Measurements from ENCODE around the gene CYFIP1. TPM values are rescaled to one million over a fixed set of nuclear protein-coding genes. Genes with fewer than 3 reads are reported as not detected.

The CYFIP1 gene
- polyA plus RNA-seq, 3 donors = 47.1 to 85.5 (median 63.8) TPM

DNA sequence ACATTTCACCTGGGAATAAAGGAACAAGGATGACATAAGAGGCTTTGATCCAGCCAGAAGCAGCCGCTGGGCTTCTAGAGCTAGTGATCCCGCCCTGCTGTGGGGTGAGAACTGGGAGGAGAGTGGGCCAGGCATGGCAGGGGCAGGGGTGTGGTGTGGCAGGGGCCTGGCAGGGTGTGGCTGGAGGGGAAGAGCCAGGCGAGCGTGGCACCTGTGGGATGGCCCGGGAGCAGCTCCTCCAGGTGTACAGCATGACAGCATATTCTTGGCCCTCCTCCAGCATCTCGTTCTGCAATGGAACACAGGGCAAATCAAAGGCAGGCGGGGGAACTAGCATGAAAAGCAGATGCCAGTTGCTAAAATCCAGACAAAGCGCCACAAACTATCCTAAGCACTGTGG, 35.5 kb downstream of the CYFIP1 start:
- no peak overlapping the region for H3K4me3 Mint-ChIP-seq
- Histone ChIP-seq H3K27ac (ENCODE audit: low read depth in 1 of 2, low read length in 2 of 2) (no peak overlapping the region), H3K9ac (ENCODE audit: insufficient read depth, low read length, poor library complexity, severe bottlenecking) (no peak overlapping the region), H3K4me1 (ENCODE audit: control insufficient read depth in 1 of 2, insufficient read depth in 2 of 2, low read length in 2 of 2) (peaks cover 6 to 13% of the 10 kb centered on the region in 2 donors), H3K36me3 (replicated peaks in 1 of 2; ENCODE audit: control insufficient read depth in 1 of 2, insufficient read depth in 2 of 2, low read length in 2 of 2) (peaks cover 41 to 79% of the 10 kb centered on the region in 2 donors), H3K79me2 (ENCODE audit: insufficient read depth, low read length) (peaks cover 13% of the 10 kb centered on the region), H3K9me3 (replicated peaks in 1 of 2; ENCODE audit: control insufficient read depth in 1 of 2, insufficient read depth in 1 of 2, low read length in 2 of 2) (no peaks in the 10 kb centered on the region), H2AFZ (ENCODE audit: insufficient read depth, low read depth, low read length, poor library complexity, severe bottlenecking) (no peak overlapping the region), H4K20me1 (ENCODE audit: insufficient read depth, low read length) (peaks cover 67% of the 10 kb centered on the region), H3K27me3 (ENCODE audit: control insufficient read depth in 2 of 2, insufficient read depth in 2 of 2, low read length in 2 of 2) (no peaks in the 10 kb centered on the region), H3K4me2 (replicated peaks; ENCODE audit: extremely low read depth, low read length, poor library complexity, severe bottlenecking) (no peak overlapping the region), H3K4me3 (replicated peaks in 1 of 3; ENCODE audit: low read depth in 2 of 3, low read length in 3 of 3) (no peak overlapping the region)
- H3K9me3 Mint-ChIP-seq = no peaks in the 10 kb centered on the region
- no peak for DNase-seq
- TF ChIP-seq, protein P1, sequence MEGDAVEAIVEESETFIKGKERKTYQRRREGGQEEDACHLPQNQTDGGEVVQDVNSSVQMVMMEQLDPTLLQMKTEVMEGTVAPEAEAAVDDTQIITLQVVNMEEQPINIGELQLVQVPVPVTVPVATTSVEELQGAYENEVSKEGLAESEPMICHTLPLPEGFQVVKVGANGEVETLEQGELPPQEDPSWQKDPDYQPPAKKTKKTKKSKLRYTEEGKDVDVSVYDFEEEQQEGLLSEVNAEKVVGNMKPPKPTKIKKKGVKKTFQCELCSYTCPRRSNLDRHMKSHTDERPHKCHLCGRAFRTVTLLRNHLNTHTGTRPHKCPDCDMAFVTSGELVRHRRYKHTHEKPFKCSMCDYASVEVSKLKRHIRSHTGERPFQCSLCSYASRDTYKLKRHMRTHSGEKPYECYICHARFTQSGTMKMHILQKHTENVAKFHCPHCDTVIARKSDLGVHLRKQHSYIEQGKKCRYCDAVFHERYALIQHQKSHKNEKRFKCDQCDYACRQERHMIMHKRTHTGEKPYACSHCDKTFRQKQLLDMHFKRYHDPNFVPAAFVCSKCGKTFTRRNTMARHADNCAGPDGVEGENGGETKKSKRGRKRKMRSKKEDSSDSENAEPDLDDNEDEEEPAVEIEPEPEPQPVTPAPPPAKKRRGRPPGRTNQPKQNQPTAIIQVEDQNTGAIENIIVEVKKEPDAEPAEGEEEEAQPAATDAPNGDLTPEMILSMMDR (IDR thresholded peaks at IDR 0.05) = no peak
- peaks cover 0 to 1% (median 0%) of the 10 kb centered on the region in 3 donors for H3K27me3 Mint-ChIP-seq (ENCODE audit: low read depth in 3 of 3)
- WGBS (ENCODE audit: insufficient coverage) = 95% methylated on average over 8 of the region's 8 CpGs
- H3K27ac Mint-ChIP-seq = peak overlapping the region in 2 of 7 donors; percentile 15 to 66
- intact Hi-C loops (cut with micrococcal nuclease) = loop anchor here (10.0 kb wide), 1 partner anchor 60 kb away; no protein-coding TSS in a partner anchor
- H3K4me1 Mint-ChIP-seq = peaks cover 19% of the 10 kb centered on the region
- peaks cover 40 to 71% of the 10 kb centered on the region in 2 donors for H3K36me3 Mint-ChIP-seq

DNA sequence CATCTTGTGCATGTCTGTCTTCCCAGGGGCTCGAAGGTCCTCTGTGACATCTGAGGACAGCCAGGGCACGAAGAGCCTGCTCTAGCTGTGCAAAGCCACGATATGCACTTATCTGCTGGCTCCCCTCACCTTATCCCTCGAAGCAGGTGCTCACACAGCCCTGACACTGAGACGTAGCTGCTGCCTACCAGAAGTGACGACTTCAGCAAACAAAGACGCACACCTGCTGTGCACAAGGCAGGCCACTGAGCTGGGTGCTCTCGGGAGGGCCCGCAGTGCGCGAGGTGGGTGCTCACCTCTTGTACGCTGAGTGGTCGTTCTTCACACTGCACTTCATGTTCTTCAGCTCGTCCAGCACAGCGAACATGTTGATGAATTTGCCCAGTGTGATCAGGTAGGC, 37.3 kb downstream of the CYFIP1 start:
- Mint-ChIP-seq H3K9me3 (no peaks in the 10 kb centered on the region), H3K36me3 (peaks cover 52 to 89% of the 10 kb centered on the region in 2 donors), H3K4me1 (peaks cover 1% of the 10 kb centered on the region), H3K27me3 (ENCODE audit: low read depth in 3 of 3) (no peaks in the 10 kb centered on the region), H3K27ac (no peak overlapping the region), H3K4me3 (no peak overlapping the region)
- Histone ChIP-seq H3K4me2 (replicated peaks; ENCODE audit: extremely low read depth, low read length, poor library complexity, severe bottlenecking) (no peak overlapping the region), H2AFZ (ENCODE audit: insufficient read depth, low read depth, low read length, poor library complexity, severe bottlenecking) (no peak overlapping the region), H3K9me3 (replicated peaks in 1 of 2; ENCODE audit: control insufficient read depth in 1 of 2, insufficient read depth in 1 of 2, low read length in 2 of 2) (no peaks in the 10 kb centered on the region), H3K4me1 (ENCODE audit: control insufficient read depth in 1 of 2, insufficient read depth in 2 of 2, low read length in 2 of 2) (peaks cover 0 to under 1% of the 10 kb centered on the region in 2 donors), H3K36me3 (replicated peaks in 1 of 2; ENCODE audit: control insufficient read depth in 1 of 2, insufficient read depth in 2 of 2, low read length in 2 of 2) (peaks cover 54 to 96% of the 10 kb centered on the region in 2 donors), H3K27me3 (ENCODE audit: control insufficient read depth in 2 of 2, insufficient read depth in 2 of 2, low read length in 2 of 2) (no peaks in the 10 kb centered on the region), H3K9ac (ENCODE audit: insufficient read depth, low read length, poor library complexity, severe bottlenecking) (no peak overlapping the region), H4K20me1 (ENCODE audit: insufficient read depth, low read length) (peaks cover 57% of the 10 kb centered on the region), H3K79me2 (ENCODE audit: insufficient read depth, low read length) (peaks cover 6% of the 10 kb centered on the region), H3K4me3 (replicated peaks in 1 of 3; ENCODE audit: low read depth in 2 of 3, low read length in 3 of 3) (no peak overlapping the region), H3K27ac (ENCODE audit: low read depth in 1 of 2, low read length in 2 of 2) (no peak overlapping the region)
- WGBS (ENCODE audit: insufficient coverage) = 98% methylated on average over 15 of the region's 15 CpGs
- TF ChIP-seq, protein P1 (IDR thresholded peaks at IDR 0.05) = no peak
- intact Hi-C loops (cut with micrococcal nuclease) = loop anchor here (10.0 kb wide), 1 partner anchor 58 kb away; no protein-coding TSS in a partner anchor
- no peak for DNase-seq
